LNCAP (cell line): ENCODE data around the gene LMBR1.

Source experiments
- CTCF ChIP-seq: fragments of 450-650 bp; IDR thresholded peaks from 2 replicates; pipeline ENCODE4 v1.5.1; 2017; ENCODE audit warnings: mild to moderate bottlenecking

LMBR1 gene

GRCh38 chr7:156661637-156662036 lies 231.3 kb downstream of the LMBR1 start:
- TF ChIP-seq CTCF = no peak

- no peak for TF ChIP-seq CTCF
Observed at GRCh38 chr7:156659961-156660360, 233.0 kb downstream of the LMBR1 start.

- TF ChIP-seq CTCF = no peak
Observed at GRCh38 chr7:156659203-156659602, 233.8 kb downstream of the LMBR1 start.

- TF ChIP-seq CTCF = no peak
Observed at GRCh38 chr7:156657681-156658080, 235.3 kb downstream of the LMBR1 start.

GRCh38 chr7:156656598-156656997 lies 236.4 kb downstream of the LMBR1 start:
- TF ChIP-seq CTCF = no peak

- TF ChIP-seq CTCF = no peak
Observed at GRCh38 chr7:156655983-156656382, 237.0 kb downstream of the LMBR1 start.

GRCh38 chr7:156655251-156655650 lies 237.7 kb downstream of the LMBR1 start:
- TF ChIP-seq CTCF = no peak

- no peak for TF ChIP-seq CTCF
Observed at GRCh38 chr7:156654511-156655234, 238.3 kb downstream of the LMBR1 start.
